ENCODE measurements around the gene ADGRF5.

DNA sequence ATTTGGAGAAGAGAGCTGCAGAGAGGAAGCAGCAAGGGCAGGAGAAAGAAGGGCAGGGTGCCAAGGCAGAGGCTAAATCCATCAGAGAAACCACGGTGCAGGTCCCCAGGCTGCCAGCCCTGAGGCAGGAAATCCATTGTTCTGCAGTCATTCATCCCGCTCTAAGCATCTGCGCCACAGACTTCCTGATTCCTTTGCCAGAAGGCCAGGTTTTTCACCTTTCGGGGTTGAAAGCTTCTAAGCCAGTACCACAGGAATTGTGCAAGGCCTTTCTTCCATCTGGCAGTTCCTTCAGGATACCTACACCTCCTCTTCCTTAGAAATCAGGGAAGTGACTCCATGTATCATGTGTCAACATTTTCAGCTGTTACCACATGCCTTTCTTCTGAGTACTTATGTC is 45.6 kb downstream of the ADGRF5 start:
- TF ChIP-seq CTCF (conservative IDR thresholded peaks at IDR 0.05) (no peak), EZH2 (IDR thresholded peaks at IDR 0.05; ENCODE audit: low read depth) (no peak)
